CD4-positive, alpha-beta T cell treated with Interferon alpha-2 for 1 hour (primary cell): ENCODE results near the gene ETV3.
A peak's percentile ranks its signal among the peaks of the same experiment; 100 is the strongest.

Source experiments
- DNase-seq, 2 donors: peaks; one replicate each; pipeline ENCODE4 v3.0.0-alpha.2; 2020 to 2022

Gene ETV3

DNA sequence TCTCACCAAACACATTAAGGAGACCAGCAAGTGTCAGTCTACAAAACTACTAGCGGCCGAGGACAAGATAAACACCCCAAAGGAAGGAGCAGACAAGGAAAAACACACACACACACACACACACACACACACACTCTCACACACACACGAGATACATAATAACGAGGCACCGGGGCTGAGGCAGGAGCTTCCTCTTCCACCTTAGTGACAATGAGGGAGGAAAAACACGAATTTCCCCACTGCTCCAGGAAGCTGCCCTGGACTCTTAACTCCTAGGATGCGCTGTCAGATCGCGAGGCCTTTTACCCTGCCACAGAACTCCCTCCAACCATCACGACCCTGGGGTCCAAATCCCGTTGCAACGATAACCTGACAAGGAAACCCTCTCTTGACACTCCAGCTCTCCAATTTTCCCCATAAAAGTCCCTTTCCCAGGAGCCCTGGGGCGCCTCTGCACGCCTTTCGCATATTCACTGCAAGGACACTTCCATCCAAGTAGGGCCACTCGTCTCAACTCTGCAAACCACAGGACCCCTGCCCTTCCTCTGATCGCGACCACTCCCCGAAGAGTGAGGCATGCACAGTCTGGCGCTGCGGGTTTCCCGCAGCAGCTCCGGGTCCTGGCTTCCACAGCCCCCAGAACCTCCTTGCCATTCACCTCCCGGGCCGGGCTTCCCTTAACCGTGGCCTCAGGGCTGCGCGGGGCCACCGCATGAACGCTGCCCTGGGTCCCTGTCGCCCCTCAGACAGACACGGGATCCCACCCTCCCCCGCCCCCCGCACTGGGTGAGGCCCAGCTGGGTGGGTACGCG is 581 bp downstream of the ETV3 start:
- DNase-seq = peak in 1 of 2 donors; percentile 33

DNA sequence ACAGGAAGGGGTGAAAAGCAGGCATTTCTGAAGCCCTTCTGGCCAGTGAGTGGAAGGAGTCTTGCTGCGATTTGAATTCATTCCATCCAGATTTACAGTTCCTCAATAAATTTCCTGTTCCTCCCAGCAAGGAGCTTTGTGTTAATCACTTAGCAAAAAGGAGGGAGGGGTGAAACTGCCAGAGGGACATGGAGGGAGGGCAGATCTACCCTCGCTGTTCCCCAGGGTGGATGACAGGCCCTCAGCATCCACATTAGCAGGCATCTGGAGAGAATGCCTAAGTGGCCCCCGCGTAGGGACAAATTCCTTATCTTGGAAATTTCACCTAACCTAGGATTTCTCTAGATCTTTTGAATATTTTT is 1.2 kb downstream of the ETV3 start:
- DNase-seq = no peak

DNA sequence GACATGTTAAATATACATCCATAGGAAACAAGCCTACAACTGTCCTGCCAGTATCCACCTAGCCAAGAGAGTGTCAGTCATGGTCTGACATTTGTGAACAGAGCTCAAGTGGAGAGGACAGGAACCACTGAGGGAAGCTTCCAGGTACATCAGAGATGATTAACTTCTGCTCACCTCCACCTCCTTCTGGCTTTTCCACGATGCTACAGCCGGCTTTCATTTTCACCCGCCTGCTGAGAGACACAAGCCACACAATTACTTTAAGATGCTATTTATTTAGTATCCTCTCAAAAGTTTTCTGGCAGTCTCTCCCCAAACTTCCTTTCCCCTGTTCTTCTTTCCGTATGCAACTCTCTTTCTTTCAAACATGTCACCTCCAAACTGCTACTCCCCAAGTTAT is 2.1 kb downstream of the ETV3 start:
- DNase-seq = peak in 1 of 2 donors; percentile 40

DNA sequence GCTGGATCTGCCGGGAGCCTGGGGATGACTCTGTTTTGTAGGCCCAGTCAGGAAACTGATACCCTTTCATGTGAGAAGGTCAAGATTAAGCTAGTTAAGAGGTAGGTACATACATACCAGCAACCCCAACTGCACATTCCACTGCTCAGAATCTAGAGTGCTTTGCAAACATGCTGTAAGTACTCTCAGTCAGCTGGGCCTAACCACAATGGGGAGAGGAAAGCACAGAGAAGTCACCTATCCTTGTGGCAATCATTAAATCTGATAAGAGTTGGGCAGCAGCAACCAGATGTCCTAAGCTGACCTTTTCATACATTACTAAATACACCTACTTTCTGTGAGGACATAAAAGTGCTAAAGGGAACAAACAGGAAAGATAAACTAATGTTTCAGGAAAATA is 2.5 kb downstream of the ETV3 start:
- no peak for DNase-seq

DNA sequence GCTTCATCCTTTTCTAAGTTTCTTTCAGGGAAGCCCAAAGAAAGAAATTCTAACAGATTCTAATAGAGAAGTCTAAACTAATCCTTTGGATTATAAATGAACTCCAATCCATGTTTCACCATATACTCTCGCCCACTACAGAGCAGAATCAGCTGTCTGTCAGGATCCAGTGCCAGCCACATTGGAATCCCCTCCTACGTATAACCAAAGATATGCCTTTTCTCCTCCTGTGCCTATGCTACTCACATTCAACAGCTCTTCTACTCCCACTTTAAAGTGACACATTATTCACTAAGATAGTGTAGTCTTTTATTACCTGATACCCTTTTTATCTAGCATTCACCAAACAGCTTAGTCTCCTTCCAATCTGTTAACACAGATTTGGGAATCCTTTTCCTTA is 3.1 kb downstream of the ETV3 start:
- DNase-seq = no peak

DNA sequence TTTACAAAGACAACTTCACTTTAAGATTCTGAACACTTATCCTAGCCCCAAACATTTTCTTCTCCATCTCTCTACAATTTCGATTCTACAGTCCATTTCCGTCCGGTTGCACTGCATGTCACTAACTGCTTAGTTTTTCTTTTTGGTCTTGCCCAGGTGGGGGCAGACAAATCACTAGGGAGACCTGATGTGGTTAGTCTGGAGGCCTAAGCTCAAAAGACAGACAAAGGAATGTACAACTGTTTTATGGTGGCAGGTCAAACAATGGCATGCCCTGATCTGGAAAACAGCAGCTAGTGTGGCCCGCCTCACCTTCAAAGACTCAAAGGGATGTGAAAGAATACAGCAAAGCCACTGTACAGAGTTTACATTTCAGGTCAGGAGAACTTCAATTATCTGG is 3.8 kb downstream of the ETV3 start:
- no peak for DNase-seq

DNA sequence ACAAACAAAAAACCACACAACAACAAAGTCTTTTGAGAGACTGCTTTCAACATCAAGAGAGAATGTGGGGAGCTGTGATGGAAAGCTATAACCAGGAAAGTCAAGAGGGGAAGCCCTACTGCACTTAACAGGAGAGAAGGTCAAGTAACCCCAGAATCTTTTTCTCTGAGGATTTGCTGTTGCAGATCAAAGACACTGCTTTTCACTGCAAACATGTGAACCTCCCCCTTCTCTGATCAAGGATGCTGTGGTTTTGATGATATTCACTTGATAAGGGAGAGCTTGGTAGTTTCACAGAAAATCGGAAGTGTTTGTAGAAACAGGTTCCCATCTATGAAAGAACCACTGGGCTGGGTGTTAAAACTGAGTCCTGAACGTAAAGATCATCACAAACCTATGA is 4.8 kb downstream of the ETV3 start:
- peak; percentile 47 to 82 for DNase-seq

DNA sequence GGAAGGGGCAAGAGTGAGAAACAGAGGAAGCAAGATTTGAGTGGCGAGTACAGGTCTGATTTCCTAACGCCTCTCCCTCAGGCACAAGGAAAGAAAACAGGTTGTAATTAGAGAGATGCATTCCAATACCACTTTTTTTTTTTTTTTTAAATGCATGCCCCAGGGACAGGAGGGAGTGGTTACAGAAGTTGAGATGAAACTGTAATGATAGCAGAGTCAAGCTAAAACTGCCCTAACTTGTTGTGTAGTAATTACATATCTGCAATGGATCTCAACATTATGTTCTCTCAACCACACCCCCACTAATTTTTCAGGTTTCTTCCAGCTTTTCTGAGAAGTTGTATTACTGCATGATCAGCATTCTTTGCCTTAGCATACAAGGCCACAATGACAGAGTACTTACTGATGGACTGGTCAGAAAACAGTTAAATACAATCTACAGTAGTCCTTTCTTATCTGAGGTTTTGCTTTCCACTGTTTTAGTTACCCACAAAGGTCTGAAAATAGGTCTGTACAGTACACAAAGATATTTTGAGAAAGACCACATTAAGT is 5.5 kb downstream of the ETV3 start:
- no peak for DNase-seq

DNA sequence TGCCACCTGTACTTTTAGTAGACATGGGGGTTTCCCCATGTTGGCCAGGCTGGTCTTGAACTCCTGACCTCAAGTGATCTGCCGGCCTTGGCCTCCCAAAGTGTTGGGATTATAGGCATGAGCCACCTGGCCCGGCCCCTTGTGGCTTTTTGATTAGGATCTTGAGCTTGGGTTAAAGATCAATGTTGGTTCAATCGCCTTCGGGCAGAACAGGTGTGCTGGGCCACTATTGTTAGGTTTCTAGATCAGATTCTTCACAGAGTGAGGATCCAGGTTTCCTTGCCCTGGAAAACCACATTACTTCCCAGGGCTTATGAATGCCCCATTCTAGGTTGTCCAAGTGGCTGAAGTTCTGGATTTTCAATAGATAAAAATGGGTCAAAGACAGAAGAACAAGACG is 6.1 kb downstream of the ETV3 start:
- no peak for DNase-seq

DNA sequence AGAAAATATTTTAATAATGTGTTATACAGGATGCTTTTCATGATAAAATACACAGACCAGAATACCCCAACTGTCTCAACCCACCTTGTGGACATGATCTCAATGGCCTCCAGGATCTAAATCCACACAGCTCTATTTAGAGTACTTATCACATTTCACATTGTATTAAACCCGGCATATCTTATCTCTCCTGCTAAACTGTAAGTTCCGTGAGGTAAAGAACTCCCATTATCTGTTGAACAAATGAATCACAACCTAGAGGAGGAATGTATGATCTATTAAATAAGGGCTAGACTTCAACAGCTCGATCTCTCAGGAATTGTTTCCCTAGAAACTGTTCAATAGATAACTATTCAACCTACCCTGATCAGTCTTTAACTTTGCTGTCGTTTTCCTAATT is 6.9 kb downstream of the ETV3 start:
- DNase-seq = no peak

DNA sequence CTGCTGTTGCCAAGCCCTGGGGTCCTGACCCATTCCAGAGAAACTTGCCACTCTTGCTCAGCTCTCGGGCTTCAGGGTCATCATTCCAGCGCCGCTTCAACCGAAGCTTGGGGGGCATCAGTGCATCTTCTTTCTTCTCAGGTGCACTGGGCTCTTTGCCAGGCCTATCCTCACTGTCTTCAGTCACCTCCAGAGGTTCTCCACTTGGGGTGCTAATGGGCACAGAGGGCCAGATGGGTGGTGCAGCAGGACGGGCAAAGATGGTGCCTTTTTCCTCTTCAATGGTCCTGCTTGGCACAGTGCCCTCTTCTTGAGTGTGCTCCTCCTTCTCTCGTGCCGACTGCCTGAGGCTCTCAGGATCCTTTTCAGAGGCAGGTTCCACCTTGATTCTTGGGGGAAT is 13.3 kb downstream of the ETV3 start:
- DNase-seq = no peak

DNA sequence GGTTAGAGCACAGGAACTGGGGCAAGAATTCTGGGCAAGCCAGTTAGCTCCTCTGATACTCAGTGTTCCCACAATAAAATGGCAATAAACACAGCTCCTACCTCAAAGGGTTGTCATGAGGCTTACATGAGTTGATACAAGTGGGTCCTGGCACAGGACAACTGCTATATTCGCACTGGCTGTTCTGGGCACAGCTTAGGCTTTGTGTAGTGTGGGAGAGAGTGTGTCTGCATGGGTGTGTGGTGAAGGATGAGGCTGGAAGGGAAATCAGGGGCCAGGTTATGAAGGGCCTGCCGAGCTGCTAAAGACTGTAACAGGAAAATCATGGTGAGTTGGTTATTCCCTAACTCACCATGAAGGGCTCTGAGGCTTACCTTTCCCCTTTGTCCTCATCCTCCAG is 18.7 kb downstream of the ETV3 start:
- DNase-seq = no peak

DNA sequence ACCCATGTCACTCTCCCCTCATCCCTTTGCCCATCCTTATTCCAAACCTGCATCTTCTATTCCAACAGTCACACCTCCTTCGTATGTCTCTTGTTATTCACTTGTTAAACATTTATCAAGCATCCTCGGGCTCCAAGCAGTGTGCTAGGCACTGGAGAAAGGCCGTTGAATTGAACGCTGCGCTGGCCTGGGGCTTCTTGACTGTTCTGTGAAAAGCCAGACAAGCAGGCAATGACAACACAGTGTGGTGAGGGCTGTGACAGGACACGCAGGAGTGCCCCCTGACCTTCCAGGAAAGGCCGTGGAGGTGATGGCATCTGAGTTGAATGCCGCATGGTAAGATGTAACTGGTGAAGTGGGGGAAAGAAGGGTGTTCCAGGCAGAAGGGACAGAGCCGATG is 19.2 kb downstream of the ETV3 start:
- DNase-seq = no peak

DNA sequence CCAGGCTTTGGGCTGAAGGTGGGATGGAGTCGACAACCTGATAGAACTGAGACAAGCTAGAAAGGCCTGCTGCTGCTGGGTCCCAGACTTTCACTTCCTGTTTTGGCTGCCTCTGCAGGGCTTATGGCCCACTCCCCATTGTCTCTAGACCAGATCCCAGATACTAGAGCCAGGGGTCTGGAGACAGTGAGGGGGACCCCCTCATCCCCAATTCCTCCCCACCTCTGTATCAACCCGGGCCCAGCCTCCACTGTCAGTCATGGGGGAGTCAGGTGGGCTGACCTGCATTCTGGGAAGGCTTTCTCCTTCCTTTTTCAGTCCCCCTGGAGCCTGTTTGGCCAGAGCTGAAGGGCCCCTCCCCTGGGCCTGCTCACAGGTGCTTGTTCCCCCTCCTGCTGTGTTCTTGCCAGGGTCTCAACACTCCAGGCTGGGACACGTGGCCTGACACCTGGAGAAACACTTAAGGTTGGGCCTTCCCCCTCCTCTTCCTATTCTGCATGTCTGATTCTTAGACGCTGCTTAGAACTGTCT is 20.6 kb downstream of the ETV3 start:
- peak in 1 of 2 donors; percentile 14 for DNase-seq

DNA sequence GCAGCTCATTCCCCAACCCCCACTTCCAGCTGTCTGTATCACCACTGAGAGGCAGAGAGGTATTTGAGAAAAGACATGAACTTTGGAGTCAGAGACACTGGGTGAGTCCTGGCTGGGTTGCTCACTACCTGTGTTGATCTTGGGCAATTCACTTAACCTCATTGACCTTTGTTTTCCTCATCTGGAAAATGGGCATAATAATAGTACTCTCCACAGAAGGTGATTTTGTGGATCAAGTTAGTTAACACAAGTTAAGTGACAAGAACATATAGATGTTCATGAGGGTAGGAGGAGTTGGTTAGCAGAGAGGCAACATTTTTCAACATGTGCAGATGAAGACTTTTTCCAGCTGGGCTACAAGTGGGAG is 21.5 kb downstream of the ETV3 start:
- DNase-seq = no peak

DNA sequence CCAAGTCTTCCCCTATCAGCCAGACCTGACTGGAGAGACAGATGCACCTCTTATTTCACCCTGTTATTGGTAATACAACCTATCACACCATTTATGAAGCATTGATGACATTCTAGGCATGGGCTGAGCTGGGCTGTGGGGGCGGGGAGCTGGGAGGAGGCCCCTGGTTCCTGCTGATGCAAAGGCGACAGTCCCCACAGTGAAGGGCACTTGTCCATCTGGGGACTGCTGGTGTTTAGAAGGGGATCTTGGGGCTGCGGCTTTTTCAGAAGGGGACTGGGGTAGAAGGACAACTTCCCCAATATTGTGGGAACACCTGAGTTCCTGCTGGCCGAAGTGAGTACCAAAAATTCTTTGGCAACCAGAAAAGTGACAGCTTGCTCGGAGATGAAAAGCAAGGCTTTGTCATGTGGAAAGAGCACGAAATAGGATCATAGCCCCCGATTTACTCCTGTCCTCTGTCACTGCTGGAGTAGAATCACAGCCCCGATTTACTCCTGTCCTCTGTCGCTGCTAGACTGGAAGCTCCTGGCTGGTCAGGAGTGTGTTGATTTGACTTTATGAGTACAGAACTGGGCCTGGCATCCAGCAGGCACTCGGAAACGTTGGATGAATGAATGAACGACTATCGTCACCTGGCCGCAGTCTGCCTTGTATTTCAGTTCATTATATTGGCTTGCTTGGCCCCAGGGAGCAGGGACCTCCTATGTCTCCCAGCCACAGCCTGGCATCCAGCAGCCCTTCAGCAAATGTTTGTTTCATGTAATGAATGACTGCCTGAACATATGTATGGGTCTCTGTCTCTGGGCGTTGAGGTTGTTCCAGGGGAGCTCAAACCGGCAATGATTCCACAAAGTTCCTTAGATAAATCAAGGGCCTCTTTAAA is 22.1 kb downstream of the ETV3 start:
- no peak for DNase-seq

DNA sequence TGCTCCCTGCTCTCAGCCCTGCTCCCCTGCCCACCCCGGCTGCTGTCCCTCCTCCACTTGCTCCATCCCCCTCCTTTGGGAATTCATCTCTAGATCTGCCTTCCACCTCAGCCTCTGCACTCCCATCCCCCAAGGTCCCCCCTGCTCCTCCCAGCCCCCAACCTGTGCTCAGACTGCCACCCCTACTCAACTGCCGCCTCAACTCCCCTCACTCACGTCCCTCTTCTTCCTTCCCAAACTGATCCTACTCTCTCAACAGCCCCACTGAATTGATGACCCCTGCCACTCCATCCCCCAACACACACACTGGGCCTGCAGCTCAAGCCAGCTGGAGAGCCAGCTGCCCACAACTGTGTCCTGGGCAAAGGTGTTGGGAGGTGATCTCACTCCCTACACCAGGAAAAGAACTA is 22.8 kb downstream of the ETV3 start:
- no peak for DNase-seq

DNA sequence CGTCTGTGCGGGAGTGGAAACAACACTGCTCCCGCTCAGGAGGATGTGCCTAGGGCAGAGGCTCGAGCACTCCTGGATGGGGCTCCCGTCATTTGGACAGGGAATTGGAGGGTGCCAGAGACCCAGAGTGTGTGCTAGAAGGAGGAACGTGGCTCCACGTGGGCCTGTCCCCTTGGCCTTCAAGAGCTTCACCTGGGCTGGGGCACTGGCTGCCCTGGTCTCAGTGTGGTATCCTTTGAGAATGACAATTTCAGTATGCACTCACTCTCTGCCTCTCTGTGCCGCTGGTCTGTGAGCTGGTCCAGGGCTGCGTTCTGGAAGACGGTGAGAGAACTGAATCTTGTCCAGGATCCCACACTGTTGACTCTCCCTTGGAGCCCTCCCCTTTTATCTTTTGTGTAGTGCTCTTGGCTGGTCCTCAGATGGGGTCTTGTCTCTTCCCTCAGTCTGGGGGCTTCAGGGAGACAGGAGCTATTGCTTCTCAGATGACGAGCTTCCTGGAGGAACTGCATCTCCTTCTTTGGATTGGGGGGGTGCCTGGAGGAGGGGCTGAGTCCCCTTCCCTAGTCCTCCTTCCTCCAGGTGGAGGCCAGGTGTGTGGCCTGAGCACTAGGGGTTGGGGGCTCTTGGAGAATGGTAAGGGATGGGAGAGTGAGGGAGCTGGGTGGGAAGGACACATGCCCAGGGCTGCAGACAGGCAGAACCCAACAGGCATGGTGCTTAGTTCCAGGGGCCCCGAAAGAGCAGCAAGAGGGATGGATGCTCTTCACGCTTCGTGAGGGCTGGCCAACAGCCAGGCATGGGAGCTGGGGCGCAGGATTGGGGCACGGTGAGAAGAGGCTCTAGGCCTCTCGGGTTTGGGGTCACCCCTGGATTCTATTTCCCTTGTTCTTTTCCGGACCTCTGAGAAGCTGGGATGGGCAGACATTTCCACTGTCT is 23.7 kb downstream of the ETV3 start:
- no peak for DNase-seq

DNA sequence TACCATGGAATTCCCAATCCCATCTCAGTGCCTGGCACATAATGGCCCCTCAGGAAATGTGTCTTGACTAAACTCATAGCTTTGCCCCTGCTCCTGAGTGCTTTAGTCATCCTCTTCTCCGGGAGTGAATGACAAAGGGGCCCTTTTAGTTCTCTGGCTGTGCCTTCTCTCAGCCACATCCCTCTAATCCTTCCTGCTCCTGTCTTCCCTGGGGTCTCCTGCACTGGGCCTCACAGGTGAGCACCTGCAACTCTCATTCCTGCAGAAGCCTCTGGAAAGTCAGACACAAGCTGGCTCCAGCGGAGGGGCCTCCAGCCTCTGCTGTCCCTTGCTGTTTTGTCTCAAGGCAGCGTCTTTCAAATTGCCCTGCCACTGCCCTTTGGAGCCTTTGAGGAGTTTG is 24.6 kb downstream of the ETV3 start:
- no peak for DNase-seq

DNA sequence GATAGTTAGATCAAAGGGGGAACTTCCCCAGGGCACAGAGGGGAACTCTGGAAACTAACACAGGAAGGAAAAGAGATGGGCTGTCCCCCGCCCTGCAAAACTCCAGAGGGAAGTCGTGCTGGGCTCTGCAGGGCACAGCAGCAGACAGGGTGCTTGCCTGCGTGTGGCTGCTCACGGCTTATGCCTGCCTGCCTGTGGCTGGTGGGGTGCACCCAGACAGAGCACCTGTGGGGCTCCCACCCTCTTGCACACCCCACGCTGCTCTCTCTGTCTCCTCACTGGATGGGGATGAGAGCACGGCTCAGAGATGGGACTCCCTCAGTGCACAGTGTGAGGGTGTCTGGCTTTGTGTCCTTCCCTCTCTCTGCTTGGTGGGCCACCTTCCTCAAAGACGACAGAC is 25.1 kb downstream of the ETV3 start:
- peak in 1 of 2 donors; percentile 17 for DNase-seq

DNA sequence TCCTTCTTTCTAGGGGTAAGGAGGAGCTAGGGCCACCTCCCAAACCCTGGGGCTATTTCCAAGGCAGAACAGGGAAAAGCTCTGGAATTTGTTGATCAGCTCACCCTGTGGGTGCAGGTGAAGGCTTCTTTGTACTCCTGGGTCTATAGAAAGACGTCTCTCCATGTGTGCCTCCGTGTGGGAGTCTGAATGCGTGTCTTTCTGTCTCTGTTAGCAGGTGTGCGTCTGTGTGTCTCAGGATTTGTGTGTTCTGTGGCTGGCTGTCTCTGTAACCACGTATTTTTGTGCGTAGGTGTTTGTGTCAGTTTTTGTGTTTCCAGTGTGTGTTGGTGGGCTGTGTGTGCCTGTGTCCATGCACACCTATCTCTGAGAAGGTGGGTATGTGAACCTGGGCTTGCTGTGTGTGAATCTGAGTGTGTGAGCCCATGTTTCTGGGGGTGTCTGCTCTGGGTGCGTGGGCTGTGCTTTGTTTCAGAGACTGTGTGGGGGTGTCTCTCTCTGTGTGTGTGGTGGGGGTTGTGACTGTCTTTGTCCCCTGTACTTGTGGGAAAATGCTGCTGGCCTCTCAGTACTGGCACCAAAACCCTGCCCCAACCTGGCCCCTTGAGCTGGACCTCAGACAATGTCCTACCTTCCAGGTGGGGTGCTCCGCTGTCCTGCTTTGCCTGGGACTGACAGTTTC is 25.9 kb downstream of the ETV3 start:
- no peak for DNase-seq
